GM18909 (cell line): Measurements from ENCODE around the gene THAP4.

ENCODE experiments used
- ATAC-seq: cut with Tn5 transposase; IDR thresholded peaks from one replicate; pipeline ENCODE4 v1.9.1; 2021; ENCODE audit warnings: mild to moderate bottlenecking; ENCODE audit not compliant: unreplicated experiment, poor library complexity

THAP4 gene

GRCh38 chr2:241637018-241637794 lies at the start of gene THAP4, which contains the start of gene ATG4B:
Gene THAP4, minus strand, starts transcription at chr2:241637158. Its CDS starts 141 bp downstream, at chr2:241637017.
Gene ATG4B, plus strand, starts transcription at chr2:241637693. Its CDS starts 22 bp downstream, at chr2:241637715.
- peak; percentile 67 for ATAC-seq

GRCh38 chr2:241686324-241686649 lies 49.3 kb upstream of the THAP4 start:
- ATAC-seq = peak; percentile 23

GRCh38 chr2:241680827-241681599 lies 44.1 kb upstream of the THAP4 start:
- no peak for ATAC-seq

GRCh38 chr2:241680044-241680443 lies 43.1 kb upstream of the THAP4 start:
- ATAC-seq = no peak

GRCh38 chr2:241678784-241679540 lies 42.0 kb upstream of the THAP4 start:
- no peak for ATAC-seq

GRCh38 chr2:241678307-241678706 lies 41.3 kb upstream of the THAP4 start:
- no peak for ATAC-seq

GRCh38 chr2:241677392-241677791 lies 40.4 kb upstream of the THAP4 start:
- ATAC-seq = no peak

- no peak for ATAC-seq
Measured at GRCh38 chr2:241676665-241677064, 39.7 kb upstream of the THAP4 start.

GRCh38 chr2:241675885-241676284 lies 38.9 kb upstream of the THAP4 start:
- no peak for ATAC-seq

- no peak for ATAC-seq
Measured at GRCh38 chr2:241673797-241674725, 37.1 kb upstream of the THAP4 start.

GRCh38 chr2:241673189-241673663 lies 36.3 kb upstream of the THAP4 start:
- no peak for ATAC-seq

GRCh38 chr2:241672243-241673188 lies 35.6 kb upstream of the THAP4 start:
- ATAC-seq = no peak

- no peak for ATAC-seq
Measured at GRCh38 chr2:241671457-241672240, 34.7 kb upstream of the THAP4 start.

- ATAC-seq = no peak
Measured at GRCh38 chr2:241670333-241671110, 33.6 kb upstream of the THAP4 start.

GRCh38 chr2:241668839-241669238 lies 31.9 kb upstream of the THAP4 start:
- no peak for ATAC-seq

GRCh38 chr2:241668354-241668753 lies 31.4 kb upstream of the THAP4 start:
- ATAC-seq = no peak
